ENCODE data around the gene TMEM106B. TPM values are rescaled to one million over a fixed set of nuclear protein-coding genes. Genes with fewer than 3 reads are reported as not detected.

Gene TMEM106B
- total RNA-seq, 1 donor from 2014 or later, result 84.7 TPM

DNA sequence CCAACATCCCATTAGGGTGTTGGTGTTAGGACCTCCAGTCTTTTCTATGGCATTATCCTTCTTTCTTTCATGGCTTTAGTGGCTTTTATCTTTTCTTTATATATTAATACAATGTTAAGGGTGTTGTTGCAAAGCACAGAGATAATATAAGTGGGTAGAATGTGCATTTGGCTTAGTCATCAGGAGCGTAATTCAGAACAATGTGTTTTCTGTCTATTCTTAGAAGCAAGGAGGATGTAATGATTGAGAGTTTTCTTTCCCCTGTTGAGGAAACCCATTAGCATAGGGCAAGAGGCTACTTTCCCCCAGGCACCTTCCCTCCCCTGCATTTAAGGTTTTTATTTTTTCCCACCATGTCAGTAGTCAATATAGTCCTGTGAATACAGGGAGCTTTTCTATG lies 79.7 kb downstream of the TMEM106B start:
- H3K4me1 Mint-ChIP-seq, result peaks cover 34% of the 10 kb centered on the region
- no peak overlapping the region for H3K4me3 Mint-ChIP-seq
- no peak overlapping the region for H3K27ac Mint-ChIP-seq
- peaks cover 17% of the 10 kb centered on the region for H3K9me3 Mint-ChIP-seq
- TF ChIP-seq, protein P1, sequence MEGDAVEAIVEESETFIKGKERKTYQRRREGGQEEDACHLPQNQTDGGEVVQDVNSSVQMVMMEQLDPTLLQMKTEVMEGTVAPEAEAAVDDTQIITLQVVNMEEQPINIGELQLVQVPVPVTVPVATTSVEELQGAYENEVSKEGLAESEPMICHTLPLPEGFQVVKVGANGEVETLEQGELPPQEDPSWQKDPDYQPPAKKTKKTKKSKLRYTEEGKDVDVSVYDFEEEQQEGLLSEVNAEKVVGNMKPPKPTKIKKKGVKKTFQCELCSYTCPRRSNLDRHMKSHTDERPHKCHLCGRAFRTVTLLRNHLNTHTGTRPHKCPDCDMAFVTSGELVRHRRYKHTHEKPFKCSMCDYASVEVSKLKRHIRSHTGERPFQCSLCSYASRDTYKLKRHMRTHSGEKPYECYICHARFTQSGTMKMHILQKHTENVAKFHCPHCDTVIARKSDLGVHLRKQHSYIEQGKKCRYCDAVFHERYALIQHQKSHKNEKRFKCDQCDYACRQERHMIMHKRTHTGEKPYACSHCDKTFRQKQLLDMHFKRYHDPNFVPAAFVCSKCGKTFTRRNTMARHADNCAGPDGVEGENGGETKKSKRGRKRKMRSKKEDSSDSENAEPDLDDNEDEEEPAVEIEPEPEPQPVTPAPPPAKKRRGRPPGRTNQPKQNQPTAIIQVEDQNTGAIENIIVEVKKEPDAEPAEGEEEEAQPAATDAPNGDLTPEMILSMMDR (IDR thresholded peaks at IDR 0.05; ENCODE audit: unreplicated experiment), result no peak
- DNase-seq (ENCODE audit: low spot score in 2 of 2, unreplicated experiment in 2 of 2), result no peak
- no peaks in the 10 kb centered on the region for H3K27me3 Mint-ChIP-seq (ENCODE audit: low read depth)
- H3K36me3 Mint-ChIP-seq, result peaks cover 10% of the 10 kb centered on the region

DNA sequence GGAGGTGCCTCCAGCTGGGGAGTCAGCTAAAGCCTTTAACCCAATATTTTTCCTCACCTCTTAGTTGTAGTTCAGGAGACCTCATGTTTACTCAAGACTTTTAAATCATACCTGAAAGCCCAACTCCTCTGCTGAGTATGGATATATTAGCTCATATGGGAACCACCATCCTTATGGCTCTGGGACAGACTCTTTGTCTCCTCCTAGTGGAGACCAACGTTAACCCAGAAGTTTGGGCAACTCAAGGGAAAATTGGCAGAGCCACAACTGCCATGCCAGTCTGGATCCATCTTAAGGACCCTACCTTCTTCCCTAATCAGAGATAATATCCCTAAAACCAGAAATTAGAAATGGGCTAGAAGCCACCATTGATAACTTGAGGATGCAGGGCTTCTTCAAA lies 80.8 kb downstream of the TMEM106B start:
- DNase-seq (ENCODE audit: low spot score in 2 of 2, unreplicated experiment in 2 of 2), result no peak
- peaks cover 10% of the 10 kb centered on the region for H3K36me3 Mint-ChIP-seq
- no peak overlapping the region for H3K4me3 Mint-ChIP-seq
- H3K27me3 Mint-ChIP-seq (ENCODE audit: low read depth), result no peaks in the 10 kb centered on the region
- peaks cover 44% of the 10 kb centered on the region for H3K4me1 Mint-ChIP-seq
- no peak overlapping the region for H3K27ac Mint-ChIP-seq
- H3K9me3 Mint-ChIP-seq, result peaks cover 17% of the 10 kb centered on the region
- TF ChIP-seq, protein P1 (IDR thresholded peaks at IDR 0.05; ENCODE audit: unreplicated experiment), result no peak

Other genes with a start within 250 kb of the TMEM106B start
- 23.8 to 24.7 TPM (median 24.3 TPM) in 3 replicates for gene VWDE, start 192.6 kb downstream of the TMEM106B start, total RNA-seq

All from mesothelial cell of epicardium (in vitro differentiated cells).